Fibroblast of lung (primary cell): Measurements from ENCODE around the gene DHX57.

Experiments
- EZH2 ChIP-seq: IDR thresholded peaks from 2 replicates; pipeline ENCODE4 v1.5.1; 2012; ENCODE audit warnings: low read length, control low read depth, mild to moderate bottlenecking; ENCODE audit errors: missing control alignments
- TF ChIP-seq, protein P1 (sequence below), 2 donors: IDR thresholded peaks in 1 of 2; conservative IDR thresholded peaks in 1 of 2; 1 replicate in 1 of 2; 2 replicates in 1 of 2; pipeline ENCODE4 v1.5.1; 2011 to 2012; ENCODE audit warnings: low read length in 2 of 2, control low read depth in 1 of 2, inconsistent platforms in 1 of 2, low read depth in 1 of 2, mild to moderate bottlenecking in 1 of 2

GRCh38 chr2:38747819-38748218, 127.9 kb downstream of the DHX57 start:
- TF ChIP-seq, protein P1, sequence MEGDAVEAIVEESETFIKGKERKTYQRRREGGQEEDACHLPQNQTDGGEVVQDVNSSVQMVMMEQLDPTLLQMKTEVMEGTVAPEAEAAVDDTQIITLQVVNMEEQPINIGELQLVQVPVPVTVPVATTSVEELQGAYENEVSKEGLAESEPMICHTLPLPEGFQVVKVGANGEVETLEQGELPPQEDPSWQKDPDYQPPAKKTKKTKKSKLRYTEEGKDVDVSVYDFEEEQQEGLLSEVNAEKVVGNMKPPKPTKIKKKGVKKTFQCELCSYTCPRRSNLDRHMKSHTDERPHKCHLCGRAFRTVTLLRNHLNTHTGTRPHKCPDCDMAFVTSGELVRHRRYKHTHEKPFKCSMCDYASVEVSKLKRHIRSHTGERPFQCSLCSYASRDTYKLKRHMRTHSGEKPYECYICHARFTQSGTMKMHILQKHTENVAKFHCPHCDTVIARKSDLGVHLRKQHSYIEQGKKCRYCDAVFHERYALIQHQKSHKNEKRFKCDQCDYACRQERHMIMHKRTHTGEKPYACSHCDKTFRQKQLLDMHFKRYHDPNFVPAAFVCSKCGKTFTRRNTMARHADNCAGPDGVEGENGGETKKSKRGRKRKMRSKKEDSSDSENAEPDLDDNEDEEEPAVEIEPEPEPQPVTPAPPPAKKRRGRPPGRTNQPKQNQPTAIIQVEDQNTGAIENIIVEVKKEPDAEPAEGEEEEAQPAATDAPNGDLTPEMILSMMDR (conservative IDR thresholded peaks at IDR 0.05 in 1 of 2, IDR thresholded peaks at IDR 0.05 in 1 of 2; ENCODE audit: low read depth in 1 of 2, low read length in 2 of 2), result no peak
- no peak for TF ChIP-seq EZH2
